Fibroblast of skin of back (primary cell): ENCODE results near the gene ABHD12.

Experiments
- DNase-seq: peaks from one replicate; pipeline ENCODE4 v3.0.0-alpha.2; 2013

The ABHD12 gene

GRCh38 chr20:25254986-25255680 lies 135.5 kb downstream of the ABHD12 start:
- DNase-seq: no peak

- DNase-seq: no peak
These were observed 136.1 kb downstream of the ABHD12 start for GRCh38 chr20:25254571-25254970.

DNA sequence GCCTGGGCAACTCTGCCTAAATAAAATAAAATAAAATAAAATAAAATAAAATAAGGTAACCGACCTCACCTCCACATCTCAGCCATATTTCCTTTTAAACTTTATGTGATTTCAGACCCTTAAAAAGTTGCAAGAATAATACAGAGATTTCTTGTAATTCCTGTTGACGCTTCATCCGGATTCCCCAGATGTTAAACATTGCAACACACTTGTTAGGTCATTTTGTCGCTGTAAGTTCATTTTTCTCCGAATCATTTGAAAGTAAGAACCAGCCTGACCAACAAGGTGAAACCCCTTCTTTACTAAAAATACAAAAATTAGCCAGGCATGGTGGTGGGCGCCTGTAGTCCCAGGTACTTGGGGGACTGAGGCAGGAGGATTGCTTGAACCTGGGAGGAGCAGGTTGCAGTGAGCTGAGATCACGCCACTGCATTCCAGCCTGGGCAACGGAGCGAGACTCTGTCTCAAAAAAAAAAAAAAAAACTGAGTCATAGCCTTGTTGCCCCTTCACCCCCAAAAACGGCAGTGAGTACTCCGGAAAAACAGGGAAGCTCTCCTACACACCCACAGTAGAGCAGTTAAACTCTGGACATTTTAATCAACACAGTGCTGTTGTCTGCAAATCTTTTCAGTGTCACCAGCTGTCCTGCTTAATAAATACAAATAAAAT lies 136.9 kb downstream of the ABHD12 start:
- DNase-seq: no peak

DNA sequence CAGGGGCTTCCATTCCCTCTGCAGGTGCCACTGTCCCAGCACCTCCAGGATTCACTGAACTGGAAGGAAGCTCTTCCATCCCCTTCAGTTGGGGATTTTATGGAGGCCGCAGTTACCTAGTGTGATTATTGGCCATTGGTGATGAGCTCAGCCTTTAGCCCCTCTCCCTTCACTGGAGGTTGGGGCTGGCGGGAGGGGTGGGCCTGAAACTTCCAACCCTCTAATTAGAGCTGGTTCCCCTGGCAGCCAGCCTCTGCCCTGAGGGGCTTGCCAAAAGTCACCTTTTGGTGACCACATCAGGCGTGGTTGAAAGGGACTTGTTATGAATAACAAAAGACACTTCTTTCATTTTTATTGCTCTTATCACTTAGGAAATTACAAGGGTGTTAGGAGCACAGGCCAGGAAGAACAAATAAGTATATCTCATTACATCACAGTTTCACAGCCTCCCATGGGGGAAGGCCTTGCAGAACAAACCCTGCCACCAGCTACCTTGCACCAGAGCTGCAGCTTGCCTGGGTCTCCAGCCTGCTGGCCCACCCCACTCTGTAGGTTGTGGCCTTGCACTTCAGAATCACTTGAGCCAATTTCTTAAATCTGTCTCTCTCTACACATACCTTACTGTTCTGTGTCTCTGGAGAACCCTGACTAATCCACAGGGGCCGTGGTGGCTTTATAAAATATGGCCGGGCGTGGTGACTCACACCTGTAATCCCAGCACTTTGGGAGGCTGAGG lies 137.8 kb downstream of the ABHD12 start:
- no peak for DNase-seq

DNA sequence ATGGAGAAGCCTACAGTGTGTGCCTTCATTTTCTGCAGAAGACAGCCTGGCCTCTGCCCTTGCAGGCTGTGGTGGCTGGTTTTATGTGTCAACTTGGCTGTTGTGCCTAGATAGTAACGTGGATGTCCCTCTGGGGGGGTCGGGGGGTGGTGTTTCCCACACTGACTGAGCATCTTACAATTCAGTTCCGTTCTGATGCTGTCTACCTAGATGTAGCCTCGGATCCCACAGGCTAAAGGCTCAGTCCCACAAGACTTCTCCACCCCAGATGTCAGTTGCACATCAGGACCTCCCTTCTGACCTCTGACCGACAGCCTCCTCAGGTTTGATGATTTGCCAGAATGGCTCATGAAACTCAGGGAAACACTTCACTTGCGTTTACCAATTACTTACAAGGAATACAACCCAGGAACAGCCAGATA lies 138.4 kb downstream of the ABHD12 start:
- DNase-seq: no peak

DNA sequence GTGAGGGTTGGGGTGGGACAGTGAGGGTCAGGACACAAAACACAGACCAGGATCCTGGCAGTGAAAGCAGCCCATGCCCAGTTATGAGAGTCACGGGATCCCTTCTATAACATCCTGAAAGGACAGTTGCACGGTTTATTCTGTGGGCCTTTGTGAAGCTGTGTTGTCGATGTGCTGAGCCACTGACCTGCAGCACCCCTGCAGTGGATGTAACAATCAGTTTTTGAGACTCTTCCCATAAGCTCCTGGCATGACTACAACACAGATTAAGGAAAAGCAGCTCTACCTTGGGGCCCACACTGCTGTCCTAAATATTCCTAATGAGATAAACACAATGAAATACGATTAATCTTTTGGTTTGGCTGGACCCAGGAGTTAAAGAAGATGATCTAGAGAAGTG lies 139.1 kb downstream of the ABHD12 start:
- no peak for DNase-seq

GRCh38 chr20:25251019-25251418 lies 139.6 kb downstream of the ABHD12 start:
- DNase-seq: no peak

DNA sequence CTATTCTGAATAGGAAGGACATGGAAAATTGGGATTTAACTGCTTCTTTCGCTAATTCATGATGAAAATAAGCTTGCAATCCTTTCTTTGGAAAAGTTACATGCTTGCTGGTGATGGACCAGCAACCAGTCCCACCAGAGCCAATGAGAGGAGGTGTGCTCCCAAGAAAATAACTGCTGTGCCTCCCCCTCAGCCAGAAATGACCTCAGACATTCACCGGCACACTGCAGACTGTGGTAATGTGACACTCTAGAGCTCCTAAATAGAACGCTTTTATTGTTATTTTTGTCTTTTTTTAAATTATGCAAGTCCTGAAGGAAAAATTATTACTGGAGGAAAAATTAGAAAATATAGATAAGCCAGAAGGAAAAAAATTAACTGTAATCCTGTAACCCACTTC lies 140.1 kb downstream of the ABHD12 start:
- DNase-seq: peak; percentile 28
